Right atrium auricular region (tissue), 2 donors: ENCODE measurements around the gene TMEM100. TPM values are rescaled to one million over a fixed set of nuclear protein-coding genes. Genes with fewer than 3 reads are reported as not detected.

Experiments
- DNase-seq: peaks from one replicate; pipeline ENCODE4 v3.0.0-alpha.2; 2019; ENCODE audit warnings: low spot score
- H3K27ac ChIP-seq, 2 donors: fragments of 200-600 bp; sonication (generic); 1 replicate in 1 of 2; 2 replicates in 1 of 2; pipeline ENCODE4 v1.5.1; 2016 to 2019
- H3K27me3 ChIP-seq, 2 donors: fragments of 200-600 bp; sonication (generic); one replicate each; pipeline versions ENCODE4 v1.5.1 to v1.6.0; 2017 to 2019
- H3K36me3 ChIP-seq: fragments of 200-600 bp; sonication (generic); one replicate; pipeline ENCODE4 v1.5.1; 2016
- H3K4me1 ChIP-seq, 2 donors: fragments of 200-600 bp; sonication (generic); one replicate each; pipeline versions ENCODE4 v1.5.1 to v1.6.0; 2017 to 2019
- H3K4me3 ChIP-seq, 2 donors: fragments of 200-600 bp; sonication (generic); 1 replicate in 1 of 2; 2 replicates in 1 of 2; pipeline ENCODE4 v1.5.1; 2017 to 2019; ENCODE audit warnings: mild to moderate bottlenecking in 1 of 2, moderate library complexity in 1 of 2
- H3K9me3 ChIP-seq, 2 donors: fragments of 200-600 bp; sonication (generic); one replicate each; pipeline ENCODE4 v1.5.1; 2019
- CTCF ChIP-seq, 2 donors: fragments of 200-600 bp; sonication (generic); IDR thresholded peaks; one replicate each; pipeline ENCODE4 v1.5.1; 2019; ENCODE audit warnings: antibody characterized with exemption in 2 of 2
- total RNA-seq, 2 donors: library from RNA; depleted of rRNA; stranded (reverse); fragments of >200 nt; gene quantifications; one replicate each; pipeline ENCODE4 v1.1.0, GENCODE V29; 2016

Gene TMEM100
- total RNA-seq, 2 donors from 2014 or later, result 18.0 to 26.1 TPM

- H3K36me3 ChIP-seq, result no peaks in the 10 kb centered on the region
- no peaks in the 10 kb centered on the region for H3K9me3 ChIP-seq
- DNase-seq, result no peak
- H3K4me1 ChIP-seq, result peaks cover 0 to 32% of the 10 kb centered on the region in 2 donors
- no peak overlapping the region for H3K4me3 ChIP-seq
- H3K27me3 ChIP-seq, result no peaks in the 10 kb centered on the region
- peak overlapping the region; percentile 82 to 93 for H3K27ac ChIP-seq
- TF ChIP-seq CTCF (IDR thresholded peaks at IDR 0.05), result no peak
These were observed 11.6 kb upstream of the TMEM100 start for GRCh38 chr17:55734128-55734781.

GRCh38 chr17:55731586-55732250, 9.1 kb upstream of the TMEM100 start:
- H3K27me3 ChIP-seq, result no peaks in the 10 kb centered on the region
- peak; percentile 90 for DNase-seq
- H3K27ac ChIP-seq, result peak overlapping the region; percentile 82 to 93
- no peaks in the 10 kb centered on the region for H3K9me3 ChIP-seq
- TF ChIP-seq CTCF (IDR thresholded peaks at IDR 0.05), result no peak
- H3K4me1 ChIP-seq, result peaks cover 0 to 52% of the 10 kb centered on the region in 2 donors
- no peaks in the 10 kb centered on the region for H3K36me3 ChIP-seq
- peak overlapping the region; percentile 35 to 40 for H3K4me3 ChIP-seq

- no peak for DNase-seq
- peak overlapping the region; percentile 82 to 93 for H3K27ac ChIP-seq
- H3K4me1 ChIP-seq, result peaks cover 0 to 61% of the 10 kb centered on the region in 2 donors
These were observed 8.1 kb upstream of the TMEM100 start for GRCh38 chr17:55730808-55731207.

GRCh38 chr17:55730380-55730779, 7.7 kb upstream of the TMEM100 start:
- H3K36me3 ChIP-seq, result no peaks in the 10 kb centered on the region
- H3K27me3 ChIP-seq, result no peaks in the 10 kb centered on the region
- H3K4me3 ChIP-seq, result peak overlapping the region; percentile 35 to 40
- H3K4me1 ChIP-seq, result peaks cover 0 to 66% of the 10 kb centered on the region in 2 donors
- H3K9me3 ChIP-seq, result no peaks in the 10 kb centered on the region
- DNase-seq, result no peak
- peak overlapping the region; percentile 82 to 93 for H3K27ac ChIP-seq
- no peak for TF ChIP-seq CTCF (IDR thresholded peaks at IDR 0.05)

More at GRCh38 chr17:55730808-55731207, 8.1 kb upstream of the TMEM100 start:
- Histone ChIP-seq H3K36me3 (no peaks in the 10 kb centered on the region), H3K9me3 (no peaks in the 10 kb centered on the region), H3K27me3 (no peaks in the 10 kb centered on the region), H3K4me3 (peak overlapping the region; percentile 35 to 40)
- no peak for TF ChIP-seq CTCF (IDR thresholded peaks at IDR 0.05)

- Histone ChIP-seq H3K4me3 (peak overlapping the region; percentile 35 to 40), H3K36me3 (no peaks in the 10 kb centered on the region), H3K4me1 (peaks cover 0 to 70% of the 10 kb centered on the region in 2 donors), H3K27me3 (no peaks in the 10 kb centered on the region), H3K27ac (peak overlapping the region in 1 of 2 donors; percentile 93), H3K9me3 (no peaks in the 10 kb centered on the region)
- no peak for DNase-seq
- no peak for TF ChIP-seq CTCF (IDR thresholded peaks at IDR 0.05)
These were observed 6.8 kb upstream of the TMEM100 start for GRCh38 chr17:55729484-55729883.
